Measurements from ENCODE around the gene LRRC23.
A peak's percentile ranks its signal among the peaks of the same experiment; 100 is the strongest.

Gene LRRC23

DNA sequence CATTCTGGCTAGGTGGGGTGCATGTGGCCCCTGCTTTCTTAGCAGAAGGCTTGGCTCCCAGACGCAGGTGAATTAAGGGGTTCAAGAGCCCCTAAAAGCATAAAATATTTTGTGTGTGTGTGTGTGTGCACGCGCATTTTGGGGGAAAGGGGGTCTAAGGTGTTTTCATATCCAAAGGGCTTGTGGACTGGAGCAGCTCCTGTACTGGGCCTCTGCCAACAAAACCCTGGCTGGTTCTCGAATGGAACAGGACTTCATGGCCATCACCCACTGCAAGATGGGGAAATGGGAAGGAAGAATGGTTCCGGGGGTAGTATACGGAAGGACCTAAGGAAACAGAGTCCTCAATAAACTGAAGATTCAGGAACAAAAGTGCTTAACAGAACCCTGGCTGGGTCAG is 19.2 kb downstream of the LRRC23 start:
- H3K4me3 ChIP-seq (ENCODE audit: low read depth, low read length), result no peak overlapping the region

DNA sequence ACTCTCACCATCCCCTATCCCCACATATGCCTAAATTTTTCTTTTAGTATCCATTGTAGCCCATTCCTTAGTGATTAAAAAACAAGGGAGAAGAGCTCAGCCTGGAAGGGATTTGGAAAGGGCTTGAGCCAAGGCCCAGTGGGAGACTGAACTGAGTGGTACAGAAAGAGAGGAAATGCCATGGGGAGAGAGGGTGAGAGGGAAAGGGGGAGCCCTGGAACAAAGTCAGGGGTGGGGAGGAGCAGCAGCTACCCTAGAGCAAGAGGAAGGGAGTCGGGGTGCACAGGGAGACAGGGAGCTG is 20.6 kb downstream of the LRRC23 start:
- no peak overlapping the region for H3K4me3 ChIP-seq (ENCODE audit: low read depth, low read length)

DNA sequence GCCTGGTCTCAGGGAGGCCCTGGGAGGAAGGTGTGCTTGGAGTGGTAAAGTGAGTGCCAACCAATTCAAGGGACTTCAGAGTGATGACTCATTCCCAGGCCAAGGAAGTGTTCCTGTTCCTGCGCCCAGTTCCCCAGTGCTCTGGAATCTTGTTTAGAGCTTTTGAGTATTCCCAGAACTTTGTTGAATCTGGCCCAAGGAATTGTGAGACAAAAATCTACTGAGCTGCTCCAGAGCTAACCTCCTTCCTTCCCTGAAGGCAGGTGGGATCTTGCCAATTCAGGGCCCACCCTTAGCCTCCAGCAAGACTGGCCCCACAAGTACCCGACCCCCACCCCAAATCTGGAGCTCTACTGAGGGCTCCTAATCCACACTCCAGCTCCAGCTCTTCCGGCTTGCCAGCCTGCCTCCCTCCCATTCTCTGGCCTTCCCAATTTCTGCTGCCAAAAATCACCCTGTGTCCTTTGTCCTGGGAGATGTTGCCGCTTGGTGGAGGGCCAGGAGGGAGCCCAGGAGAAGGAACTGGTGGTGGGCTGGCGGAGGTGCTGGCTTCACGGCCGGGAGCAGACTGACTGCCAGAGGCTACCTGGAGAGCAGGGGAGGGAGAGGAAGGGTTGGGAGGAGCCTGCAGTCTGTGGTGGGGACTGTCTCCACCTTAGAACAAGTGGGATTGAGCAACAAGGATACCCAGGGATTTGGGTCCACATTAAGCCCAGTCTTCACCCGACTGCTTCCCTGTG is 21.1 kb downstream of the LRRC23 start:
- peak overlapping the region; percentile 50 for H3K4me3 ChIP-seq (ENCODE audit: low read depth, low read length)

DNA sequence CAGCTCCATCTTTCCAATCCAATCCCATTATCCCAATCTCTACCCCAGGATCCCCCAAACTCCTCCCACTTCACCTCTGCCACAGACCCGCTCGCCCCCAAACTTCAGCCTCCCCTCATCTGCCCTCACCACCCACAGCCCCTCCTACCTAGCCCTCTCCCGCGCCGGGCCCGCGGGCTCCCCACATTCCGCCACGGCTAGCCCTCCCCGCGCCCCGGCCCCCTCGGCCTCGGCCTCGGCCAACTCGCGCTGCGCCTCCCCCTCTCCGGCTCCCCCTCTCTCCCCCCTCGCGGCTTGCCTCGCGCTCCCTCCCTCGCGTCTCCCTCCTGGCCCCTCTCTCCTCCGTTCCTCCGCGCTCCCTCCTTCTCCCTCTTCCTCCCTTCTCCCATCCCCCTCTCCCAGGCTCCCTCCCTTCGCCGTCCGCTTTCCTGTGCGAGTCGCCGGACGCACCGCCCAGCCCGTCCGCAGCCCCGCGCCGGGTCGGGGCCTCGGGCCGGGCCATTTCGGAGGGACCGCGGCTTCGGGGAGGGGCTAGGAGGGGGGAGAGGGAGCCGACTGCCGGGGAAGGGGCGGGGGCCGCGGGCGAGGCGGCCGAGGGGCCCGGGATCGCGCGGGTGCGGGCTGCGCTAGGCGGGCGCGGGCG is 22.9 kb downstream of the LRRC23 start, which contains the start of gene ATN1:
Gene ATN1 (plus strand): TSS at position 581 of the 643 bp plus-strand sequence. CDS start 6,043 bp downstream, outside the sequence.
- H3K4me3 ChIP-seq (ENCODE audit: low read depth, low read length), result peak within 1 kb of the TSS; percentile 90

DNA sequence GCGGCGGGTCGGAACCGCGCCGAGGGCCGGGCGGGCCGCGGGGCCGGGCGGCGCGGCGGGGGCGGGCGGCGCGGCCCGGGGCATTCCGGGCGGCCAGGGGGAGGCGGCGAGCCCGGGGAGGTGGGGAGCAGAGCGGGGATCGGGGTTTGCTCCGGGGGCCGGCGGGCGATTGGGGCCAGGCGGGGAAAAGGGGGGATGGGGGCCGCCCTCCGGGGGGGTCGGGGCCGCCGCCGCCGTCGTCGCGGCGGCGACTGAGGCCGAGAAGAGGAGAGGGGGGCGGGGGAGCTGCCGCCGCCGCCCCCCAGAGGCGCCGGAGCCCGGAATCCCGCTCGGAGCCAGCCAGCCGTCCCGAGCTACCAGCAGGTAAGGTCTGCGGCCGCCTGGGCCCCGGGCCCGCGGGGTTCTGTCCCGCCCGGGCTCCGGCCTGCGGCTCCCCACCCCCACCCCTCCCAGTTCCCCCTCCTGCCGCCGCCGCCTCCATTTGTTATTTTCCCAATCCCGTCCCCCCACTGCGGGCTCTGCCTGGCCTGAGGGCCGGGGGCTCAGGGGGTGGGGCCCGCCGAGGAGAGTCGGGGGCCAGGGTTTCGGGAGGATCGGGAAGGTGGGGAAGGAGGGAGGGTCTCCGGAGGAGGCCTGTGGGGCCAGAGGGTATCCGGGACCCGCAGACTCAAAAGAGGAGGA is 23.5 kb downstream of the LRRC23 start:
- peak overlapping the region; percentile 90 for H3K4me3 ChIP-seq (ENCODE audit: low read depth, low read length)

DNA sequence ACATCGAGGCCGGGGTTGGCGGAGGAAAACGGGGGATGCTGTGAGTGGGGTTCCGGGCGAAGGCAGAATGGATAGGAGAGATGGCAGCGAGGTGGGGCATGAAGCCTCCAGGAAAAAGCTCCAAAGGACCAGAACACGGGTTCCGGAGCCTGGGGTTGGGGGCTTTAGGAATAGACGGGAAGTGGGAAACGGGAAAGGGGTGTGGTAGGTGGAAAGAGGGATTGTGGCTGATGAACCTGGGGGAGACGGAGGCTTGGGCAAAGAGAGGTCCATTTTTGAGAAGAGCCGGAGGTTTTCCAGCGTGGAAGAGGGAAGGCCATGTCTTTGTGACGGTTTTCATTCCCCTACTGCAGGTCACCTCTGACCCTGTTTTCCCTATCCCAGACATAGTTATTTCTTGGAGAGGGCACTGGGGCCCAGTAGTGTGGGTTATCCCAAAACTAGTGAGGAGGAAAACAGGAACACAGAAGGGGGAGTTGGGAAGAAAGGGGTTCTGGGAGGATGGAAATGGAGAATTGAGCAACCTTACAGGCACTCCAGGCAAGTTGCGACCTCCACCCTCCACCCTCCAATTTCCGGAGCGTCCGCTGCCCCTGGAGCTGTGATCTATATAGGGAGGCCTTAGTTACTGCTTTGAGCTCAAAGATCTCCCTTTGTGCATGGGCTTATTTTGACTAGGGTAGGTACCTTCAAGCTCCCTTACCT is 24.2 kb downstream of the LRRC23 start:
- H3K4me3 ChIP-seq (ENCODE audit: low read depth, low read length), result peak overlapping the region; percentile 90

DNA sequence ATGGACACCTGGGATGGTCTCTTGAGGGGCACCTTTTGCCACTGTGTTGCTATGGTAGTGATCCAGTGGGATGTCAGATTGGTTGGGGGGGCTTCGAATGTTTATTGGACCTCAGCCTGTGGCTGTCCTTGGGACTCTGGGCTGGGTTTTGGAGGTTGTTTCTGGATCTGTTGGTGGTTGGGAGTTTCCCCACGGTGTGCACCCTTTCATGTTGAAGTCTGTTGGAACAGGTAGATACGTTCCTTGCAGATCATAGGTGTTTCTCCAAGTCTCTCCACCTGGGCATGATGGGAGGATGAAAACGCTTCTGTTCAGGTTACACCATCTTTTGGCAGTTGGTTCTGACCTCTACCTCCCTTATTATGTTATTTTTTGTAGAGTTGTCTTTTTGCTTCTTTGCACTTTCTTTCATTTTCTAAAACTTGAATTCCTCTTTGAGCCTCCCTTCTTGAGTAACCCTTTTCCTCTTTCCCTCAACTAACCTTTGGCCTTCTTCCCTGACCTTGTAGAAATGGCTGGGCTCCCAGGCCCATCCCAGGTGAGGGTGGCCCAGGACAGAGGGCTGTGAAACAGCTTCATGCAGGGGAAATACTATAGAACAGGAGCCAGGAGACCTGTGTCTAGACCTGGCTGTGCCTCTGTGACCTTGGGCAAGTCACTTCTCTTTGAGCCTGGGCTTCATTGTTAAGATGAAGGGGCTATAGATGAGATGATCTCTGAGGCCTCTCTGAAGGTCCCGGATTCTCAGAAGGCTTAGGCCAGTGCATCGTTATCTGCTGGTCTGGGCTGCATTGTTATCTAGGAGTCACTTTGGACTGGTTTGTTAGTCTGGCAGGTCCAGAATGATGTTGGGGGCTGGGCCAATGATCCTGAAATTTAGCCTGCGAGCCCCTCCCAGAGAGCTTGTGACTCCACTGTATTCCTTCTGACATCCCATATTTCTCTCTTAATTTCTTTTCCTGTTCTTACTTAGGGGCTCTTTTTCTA is 25.1 kb downstream of the LRRC23 start:
- peak overlapping the region; percentile 90 for H3K4me3 ChIP-seq (ENCODE audit: low read depth, low read length)

DNA sequence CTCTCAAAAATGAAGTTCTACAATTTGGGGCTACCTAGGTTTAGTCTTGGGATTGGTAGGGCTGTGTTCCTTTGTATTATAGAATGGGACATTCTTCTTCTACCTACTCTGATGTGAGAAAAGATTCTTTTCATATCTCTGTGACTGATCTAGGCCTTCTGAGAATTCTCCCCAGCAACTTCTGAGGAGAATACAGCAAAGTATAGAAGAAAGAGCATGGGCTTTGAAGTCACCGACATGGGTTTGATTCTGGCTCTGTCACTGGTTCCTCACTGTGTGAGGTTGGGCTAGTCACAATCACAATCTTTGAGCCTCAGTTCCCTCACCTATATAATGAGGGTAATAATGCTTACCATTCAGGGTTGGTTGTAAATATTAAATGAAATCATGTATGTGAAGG is 28.1 kb downstream of the LRRC23 start:
- H3K4me3 ChIP-seq (ENCODE audit: low read depth, low read length), result no peak overlapping the region

DNA sequence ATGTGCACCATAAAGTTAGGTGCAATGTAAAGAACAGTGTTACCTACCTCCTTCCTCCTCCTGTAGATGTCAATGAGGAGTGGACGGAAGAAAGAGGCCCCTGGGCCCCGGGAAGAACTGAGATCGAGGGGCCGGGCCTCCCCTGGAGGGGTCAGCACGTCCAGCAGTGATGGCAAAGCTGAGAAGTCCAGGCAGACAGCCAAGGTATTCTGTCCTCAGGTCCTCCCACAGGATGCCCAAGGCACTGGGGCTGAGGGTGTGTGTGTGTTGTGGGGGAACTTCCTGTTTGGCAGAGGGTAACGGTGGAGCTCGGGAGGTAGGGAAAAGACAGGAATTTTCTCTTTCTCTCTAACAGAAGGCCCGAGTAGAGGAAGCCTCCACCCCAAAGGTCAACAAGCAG is 29.5 kb downstream of the LRRC23 start:
- H3K4me3 ChIP-seq (ENCODE audit: low read depth, low read length), result no peak overlapping the region

DNA sequence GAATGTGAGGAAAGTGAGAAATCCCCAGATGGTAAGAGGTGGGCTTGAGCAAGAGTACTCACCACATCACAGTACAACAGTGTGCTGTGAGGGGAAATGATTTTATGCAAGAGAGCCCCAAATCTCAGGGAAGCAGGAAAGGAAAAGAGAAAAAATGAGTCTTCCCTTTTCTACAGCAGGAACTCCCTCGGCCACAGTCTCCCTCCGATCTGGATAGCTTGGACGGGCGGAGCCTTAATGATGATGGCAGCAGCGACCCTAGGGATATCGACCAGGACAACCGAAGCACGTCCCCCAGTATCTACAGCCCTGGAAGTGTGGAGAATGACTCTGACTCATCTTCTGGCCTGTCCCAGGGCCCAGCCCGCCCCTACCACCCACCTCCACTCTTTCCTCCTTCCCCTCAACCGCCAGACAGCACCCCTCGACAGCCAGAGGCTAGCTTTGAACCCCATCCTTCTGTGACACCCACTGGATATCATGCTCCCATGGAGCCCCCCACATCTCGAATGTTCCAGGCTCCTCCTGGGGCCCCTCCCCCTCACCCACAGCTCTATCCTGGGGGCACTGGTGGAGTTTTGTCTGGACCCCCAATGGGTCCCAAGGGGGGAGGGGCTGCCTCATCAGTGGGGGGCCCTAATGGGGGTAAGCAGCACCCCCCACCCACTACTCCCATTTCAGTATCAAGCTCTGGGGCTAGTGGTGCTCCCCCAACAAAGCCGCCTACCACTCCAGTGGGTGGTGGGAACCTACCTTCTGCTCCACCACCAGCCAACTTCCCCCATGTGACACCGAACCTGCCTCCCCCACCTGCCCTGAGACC is 31.0 kb downstream of the LRRC23 start:
- H3K4me3 ChIP-seq (ENCODE audit: low read depth, low read length), result no peak overlapping the region

DNA sequence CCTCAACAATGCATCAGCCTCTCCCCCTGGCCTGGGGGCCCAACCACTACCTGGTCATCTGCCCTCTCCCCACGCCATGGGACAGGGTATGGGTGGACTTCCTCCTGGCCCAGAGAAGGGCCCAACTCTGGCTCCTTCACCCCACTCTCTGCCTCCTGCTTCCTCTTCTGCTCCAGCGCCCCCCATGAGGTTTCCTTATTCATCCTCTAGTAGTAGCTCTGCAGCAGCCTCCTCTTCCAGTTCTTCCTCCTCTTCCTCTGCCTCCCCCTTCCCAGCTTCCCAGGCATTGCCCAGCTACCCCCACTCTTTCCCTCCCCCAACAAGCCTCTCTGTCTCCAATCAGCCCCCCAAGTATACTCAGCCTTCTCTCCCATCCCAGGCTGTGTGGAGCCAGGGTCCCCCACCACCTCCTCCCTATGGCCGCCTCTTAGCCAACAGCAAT is 31.6 kb downstream of the LRRC23 start:
- no peak overlapping the region for H3K4me3 ChIP-seq (ENCODE audit: low read depth, low read length)

DNA sequence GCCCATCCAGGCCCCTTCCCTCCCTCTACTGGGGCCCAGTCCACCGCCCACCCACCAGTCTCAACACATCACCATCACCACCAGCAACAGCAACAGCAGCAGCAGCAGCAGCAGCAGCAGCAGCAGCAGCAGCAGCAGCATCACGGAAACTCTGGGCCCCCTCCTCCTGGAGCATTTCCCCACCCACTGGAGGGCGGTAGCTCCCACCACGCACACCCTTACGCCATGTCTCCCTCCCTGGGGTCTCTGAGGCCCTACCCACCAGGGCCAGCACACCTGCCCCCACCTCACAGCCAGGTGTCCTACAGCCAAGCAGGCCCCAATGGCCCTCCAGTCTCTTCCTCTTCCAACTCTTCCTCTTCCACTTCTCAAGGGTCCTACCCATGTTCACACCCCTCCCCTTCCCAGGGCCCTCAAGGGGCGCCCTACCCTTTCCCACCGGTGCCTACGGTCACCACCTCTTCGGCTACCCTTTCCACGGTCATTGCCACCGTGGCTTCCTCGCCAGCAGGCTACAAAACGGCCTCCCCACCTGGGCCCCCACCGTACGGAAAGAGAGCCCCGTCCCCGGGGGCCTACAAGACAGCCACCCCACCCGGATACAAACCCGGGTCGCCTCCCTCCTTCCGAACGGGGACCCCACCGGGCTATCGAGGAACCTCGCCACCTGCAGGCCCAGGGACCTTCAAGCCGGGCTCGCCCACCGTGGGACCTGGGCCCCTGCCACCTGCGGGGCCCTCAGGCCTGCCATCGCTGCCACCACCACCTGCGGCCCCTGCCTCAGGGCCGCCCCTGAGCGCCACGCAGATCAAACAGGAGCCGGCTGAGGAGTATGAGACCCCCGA is 32.2 kb downstream of the LRRC23 start:
- no peak overlapping the region for H3K4me3 ChIP-seq (ENCODE audit: low read depth, low read length)

DNA sequence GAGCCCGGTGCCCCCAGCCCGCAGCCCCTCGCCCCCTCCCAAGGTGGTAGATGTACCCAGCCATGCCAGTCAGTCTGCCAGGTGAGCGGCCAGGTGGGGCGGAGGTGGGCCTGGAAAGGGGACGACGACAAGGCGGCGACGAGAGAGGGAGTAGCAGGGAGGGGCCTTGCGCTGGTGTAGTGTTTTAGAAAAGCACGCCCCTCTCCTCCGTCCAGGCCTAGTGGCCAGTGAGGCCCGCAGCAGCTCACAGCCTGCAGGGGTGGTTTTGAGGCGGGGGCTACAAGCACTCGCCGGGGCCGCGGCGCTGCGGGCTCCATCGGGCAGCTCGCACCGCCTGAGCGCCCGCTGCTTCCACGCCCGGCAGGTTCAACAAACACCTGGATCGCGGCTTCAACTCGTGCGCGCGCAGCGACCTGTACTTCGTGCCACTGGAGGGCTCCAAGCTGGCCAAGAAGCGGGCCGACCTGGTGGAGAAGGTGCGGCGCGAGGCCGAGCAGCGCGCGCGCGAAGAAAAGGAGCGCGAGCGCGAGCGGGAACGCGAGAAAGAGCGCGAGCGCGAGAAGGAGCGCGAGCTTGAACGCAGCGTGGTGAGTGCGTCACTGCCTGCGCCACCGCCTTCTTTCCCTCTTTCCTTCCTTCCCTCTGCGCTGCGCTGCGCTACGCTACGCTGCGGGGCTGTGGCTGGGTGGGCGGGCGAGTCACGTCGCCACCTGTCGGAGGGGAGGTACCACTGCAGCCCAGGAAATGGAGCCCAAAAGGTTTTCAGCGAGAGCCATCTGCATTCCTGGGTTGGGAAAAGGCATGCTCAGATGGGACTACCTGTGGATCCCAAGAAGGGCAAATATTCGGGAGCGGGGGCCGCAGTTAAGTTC is 33.1 kb downstream of the LRRC23 start:
- peak overlapping the region; percentile 54 for H3K4me3 ChIP-seq (ENCODE audit: low read depth, low read length)

DNA sequence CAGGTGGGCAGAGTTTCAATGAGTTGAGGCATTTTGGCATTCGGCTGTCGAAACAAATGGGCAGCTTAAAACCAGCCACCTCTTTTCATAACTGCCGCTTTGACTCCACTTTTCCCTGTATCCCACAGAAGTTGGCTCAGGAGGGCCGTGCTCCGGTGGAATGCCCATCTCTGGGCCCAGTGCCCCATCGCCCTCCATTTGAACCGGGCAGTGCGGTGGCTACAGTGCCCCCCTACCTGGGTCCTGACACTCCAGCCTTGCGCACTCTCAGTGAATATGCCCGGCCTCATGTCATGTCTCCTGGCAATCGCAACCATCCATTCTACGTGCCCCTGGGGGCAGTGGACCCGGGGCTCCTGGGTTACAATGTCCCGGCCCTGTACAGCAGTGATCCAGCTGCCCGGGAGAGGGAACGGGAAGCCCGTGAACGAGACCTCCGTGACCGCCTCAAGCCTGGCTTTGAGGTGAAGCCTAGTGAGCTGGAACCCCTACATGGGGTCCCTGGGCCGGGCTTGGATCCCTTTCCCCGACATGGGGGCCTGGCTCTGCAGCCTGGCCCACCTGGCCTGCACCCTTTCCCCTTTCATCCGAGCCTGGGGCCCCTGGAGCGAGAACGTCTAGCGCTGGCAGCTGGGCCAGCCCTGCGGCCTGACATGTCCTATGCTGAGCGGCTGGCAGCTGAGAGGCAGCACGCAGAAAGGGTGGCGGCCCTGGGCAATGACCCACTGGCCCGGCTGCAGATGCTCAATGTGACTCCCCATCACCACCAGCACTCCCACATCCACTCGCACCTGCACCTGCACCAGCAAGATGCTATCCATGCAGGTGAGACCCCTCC is 34.0 kb downstream of the LRRC23 start:
- H3K4me3 ChIP-seq (ENCODE audit: low read depth, low read length), result peak overlapping the region; percentile 25

DNA sequence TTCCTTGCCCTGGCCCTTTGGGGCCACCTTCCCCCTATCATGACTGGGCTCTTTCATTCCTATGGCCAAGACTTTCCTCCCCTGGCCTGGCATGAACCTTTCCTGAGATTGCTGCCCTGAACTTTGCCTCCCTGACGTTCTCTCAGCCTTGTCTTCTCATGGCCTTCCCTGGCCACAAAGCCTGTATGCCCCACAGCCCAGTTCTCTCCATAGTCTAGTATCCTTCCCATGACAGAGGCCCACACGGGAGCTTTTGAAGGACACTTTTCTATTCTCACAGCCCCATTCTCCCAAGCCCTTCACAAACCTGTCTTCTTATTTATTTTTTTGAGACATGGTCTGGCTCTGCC is 34.5 kb downstream of the LRRC23 start:
- no peak overlapping the region for H3K4me3 ChIP-seq (ENCODE audit: low read depth, low read length)

DNA sequence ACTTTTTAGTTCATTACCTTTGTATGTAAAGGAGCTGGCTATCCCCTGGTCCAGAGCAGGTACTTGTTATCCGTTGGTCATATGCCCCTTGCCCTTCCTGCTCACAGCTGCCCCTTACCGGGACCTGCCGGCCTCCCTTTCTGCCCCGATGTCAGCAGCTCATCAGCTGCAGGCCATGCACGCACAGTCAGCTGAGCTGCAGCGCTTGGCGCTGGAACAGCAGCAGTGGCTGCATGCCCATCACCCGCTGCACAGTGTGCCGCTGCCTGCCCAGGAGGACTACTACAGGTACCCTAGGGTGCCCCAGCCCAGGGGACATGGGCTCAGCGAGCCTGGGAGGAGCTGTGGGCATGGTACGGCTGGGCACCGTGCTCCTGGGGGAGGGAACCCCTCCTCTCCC is 36.6 kb downstream of the LRRC23 start:
- no peak overlapping the region for H3K4me3 ChIP-seq (ENCODE audit: low read depth, low read length)

DNA sequence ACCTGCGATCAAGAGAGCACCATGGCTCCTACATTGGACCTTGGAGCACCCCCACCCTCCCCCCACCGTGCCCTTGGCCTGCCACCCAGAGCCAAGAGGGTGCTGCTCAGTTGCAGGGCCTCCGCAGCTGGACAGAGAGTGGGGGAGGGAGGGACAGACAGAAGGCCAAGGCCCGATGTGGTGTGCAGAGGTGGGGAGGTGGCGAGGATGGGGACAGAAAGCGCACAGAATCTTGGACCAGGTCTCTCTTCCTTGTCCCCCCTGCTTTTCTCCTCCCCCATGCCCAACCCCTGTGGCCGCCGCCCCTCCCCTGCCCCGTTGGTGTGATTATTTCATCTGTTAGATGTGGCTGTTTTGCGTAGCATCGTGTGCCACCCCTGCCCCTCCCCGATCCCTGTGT is 37.2 kb downstream of the LRRC23 start:
- H3K4me3 ChIP-seq (ENCODE audit: low read depth, low read length), result no peak overlapping the region

Measured in iPS-11a (cell line).